GM12891 (cell line): ENCODE results near the gene RRP36.
"Not testable (repeated sequence)": the region's sequence is repeated elsewhere in the genome, so short reads cannot be mapped to it uniquely, and the experiment has no call there.

Experiments
- DNase-seq: peaks from one replicate; pipeline ENCODE4 v3.0.0; 2011; ENCODE audit warnings: low spot score; ENCODE audit not compliant: insufficient read length
- FAIRE-seq: peaks from 2 replicates; lab custom pipeline; 2011; peaks lifted over from hg19 to GRCh38; lab: Jason Lieb, UNC
- PAX5 ChIP-seq: IDR thresholded peaks from 2 replicates; pipeline ENCODE4 v1.6.1; 2011; ENCODE audit warnings: low read length, moderate library complexity, mild to moderate bottlenecking; ENCODE audit not compliant: insufficient read depth, severe bottlenecking
- POLR2A ChIP-seq: IDR thresholded peaks from 2 replicates; pipeline ENCODE4 v1.6.1; 2011; ENCODE audit warnings: low read depth, low read length, control low read depth
- POLR2AphosphoS5 ChIP-seq: IDR thresholded peaks from 2 replicates; pipeline ENCODE4 v1.6.1; 2011; ENCODE audit warnings: low read depth, low read length, control low read depth
- POU2F2 ChIP-seq: IDR thresholded peaks from 2 replicates; pipeline ENCODE4 v1.6.1; 2011; ENCODE audit warnings: low read depth, mild to moderate bottlenecking, control low read depth, low read length, moderate library complexity
- SPI1 ChIP-seq: IDR thresholded peaks from 2 replicates; pipeline ENCODE4 v1.6.1; 2011; ENCODE audit warnings: low read depth, low read length, control low read depth
- TAF1 ChIP-seq: IDR thresholded peaks from 2 replicates; pipeline ENCODE4 v1.6.1; 2011; ENCODE audit warnings: low read depth, low read length, control low read depth

RRP36 gene

GRCh38 chr6:43033496-43034189 lies 12.2 kb downstream of the RRP36 start:
- FAIRE-seq = no peak
- TF ChIP-seq POU2F2 (no peak), POLR2A (no peak), SPI1 (no peak), PAX5 (no peak), TAF1 (no peak), POLR2AphosphoS5 (no peak)
- no peak for DNase-seq

DNA sequence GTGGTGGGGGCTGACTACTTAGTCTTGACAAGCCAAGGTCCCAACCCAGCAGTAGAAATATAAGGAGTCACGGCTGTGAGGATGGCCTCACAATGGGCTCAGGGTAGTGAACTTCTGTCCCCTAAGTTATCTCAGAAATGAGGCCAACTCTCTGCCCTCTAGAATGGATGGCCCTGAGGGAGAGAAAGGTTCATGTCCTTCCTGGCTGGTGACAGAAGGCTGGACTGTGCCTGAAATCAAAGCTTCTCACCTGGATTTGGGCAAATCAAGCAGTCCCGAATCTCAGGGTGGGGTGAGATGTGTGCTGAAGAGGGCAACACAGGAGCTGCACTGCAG lies 12.7 kb downstream of the RRP36 start:
- no peak for FAIRE-seq
- TF ChIP-seq PAX5 = no peak
- no peak for TF ChIP-seq POLR2AphosphoS5
- TF ChIP-seq POU2F2 = no peak
- no peak for TF ChIP-seq POLR2A
- no peak for TF ChIP-seq SPI1
- no peak for TF ChIP-seq TAF1

GRCh38 chr6:43035495-43036194 lies 14.2 kb downstream of the RRP36 start:
- DNase-seq (no peak), FAIRE-seq (no peak)
- no peak for TF ChIP-seq POU2F2
- TF ChIP-seq POLR2A = no peak
- TF ChIP-seq PAX5 = no peak
- TF ChIP-seq POLR2AphosphoS5 = no peak
- no peak for TF ChIP-seq TAF1
- TF ChIP-seq SPI1 = no peak

More for the DNA sequence above, 12.7 kb downstream of the RRP36 start:
- no peak for DNase-seq

DNA sequence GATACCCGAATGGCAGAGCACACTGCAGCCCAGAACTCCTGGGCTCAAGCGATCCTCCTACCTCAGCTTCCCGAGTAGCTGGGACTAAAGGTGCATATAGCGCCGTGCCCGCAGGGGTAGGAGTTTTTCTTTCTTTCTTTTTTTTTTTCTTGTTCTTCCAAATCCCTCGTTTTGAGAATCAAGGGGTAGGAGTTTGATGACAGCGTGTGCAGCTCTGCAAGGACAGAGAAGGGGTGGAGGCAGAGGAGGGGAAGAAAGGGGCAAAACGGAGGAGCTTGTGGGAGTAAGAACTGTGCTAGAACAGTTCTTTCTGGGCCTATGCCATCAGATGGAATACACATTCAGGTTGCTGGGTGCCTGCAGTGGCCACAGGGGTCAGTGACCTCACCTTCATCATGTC lies 15.3 kb downstream of the RRP36 start:
- no peak for DNase-seq
- TF ChIP-seq POLR2A (no peak), PAX5 (no peak), TAF1 (no peak), POU2F2 (no peak), SPI1 (no peak), POLR2AphosphoS5 (no peak)
- no peak for FAIRE-seq

DNA sequence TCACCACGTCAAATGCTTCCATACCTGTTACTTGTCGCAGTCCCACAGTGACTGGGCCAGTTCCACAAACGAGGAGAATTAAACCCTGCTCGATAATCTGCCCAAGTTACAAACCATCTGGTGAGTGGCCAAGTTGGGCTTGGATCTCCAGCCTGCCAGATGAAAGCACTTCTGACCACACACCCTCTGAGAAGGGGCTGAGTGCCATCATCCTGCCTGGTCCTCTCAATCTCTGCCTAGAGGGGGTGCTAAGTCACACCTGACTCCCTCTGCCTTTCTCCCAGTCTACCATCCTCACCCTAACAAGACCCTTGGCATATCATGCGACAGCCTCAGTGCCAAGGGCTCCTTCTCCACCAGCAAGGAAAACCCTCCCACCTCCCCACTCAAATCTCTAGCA lies 15.8 kb downstream of the RRP36 start:
- DNase-seq (no peak), FAIRE-seq (no peak)
- TF ChIP-seq POU2F2 (no peak), SPI1 (no peak), POLR2A (no peak), POLR2AphosphoS5 (no peak), PAX5 (no peak), TAF1 (no peak)

- no peak for DNase-seq
- FAIRE-seq = no peak
- no peak for TF ChIP-seq POLR2A
Measured at GRCh38 chr6:43037706-43038105, 16.3 kb downstream of the RRP36 start.

- FAIRE-seq (no peak), DNase-seq (no peak)
- TF ChIP-seq SPI1 (no peak), POLR2AphosphoS5 (no peak), POU2F2 (no peak), PAX5 (no peak), POLR2A (no peak), TAF1 (no peak)
Measured at GRCh38 chr6:43038727-43039126, 17.3 kb downstream of the RRP36 start.

DNA sequence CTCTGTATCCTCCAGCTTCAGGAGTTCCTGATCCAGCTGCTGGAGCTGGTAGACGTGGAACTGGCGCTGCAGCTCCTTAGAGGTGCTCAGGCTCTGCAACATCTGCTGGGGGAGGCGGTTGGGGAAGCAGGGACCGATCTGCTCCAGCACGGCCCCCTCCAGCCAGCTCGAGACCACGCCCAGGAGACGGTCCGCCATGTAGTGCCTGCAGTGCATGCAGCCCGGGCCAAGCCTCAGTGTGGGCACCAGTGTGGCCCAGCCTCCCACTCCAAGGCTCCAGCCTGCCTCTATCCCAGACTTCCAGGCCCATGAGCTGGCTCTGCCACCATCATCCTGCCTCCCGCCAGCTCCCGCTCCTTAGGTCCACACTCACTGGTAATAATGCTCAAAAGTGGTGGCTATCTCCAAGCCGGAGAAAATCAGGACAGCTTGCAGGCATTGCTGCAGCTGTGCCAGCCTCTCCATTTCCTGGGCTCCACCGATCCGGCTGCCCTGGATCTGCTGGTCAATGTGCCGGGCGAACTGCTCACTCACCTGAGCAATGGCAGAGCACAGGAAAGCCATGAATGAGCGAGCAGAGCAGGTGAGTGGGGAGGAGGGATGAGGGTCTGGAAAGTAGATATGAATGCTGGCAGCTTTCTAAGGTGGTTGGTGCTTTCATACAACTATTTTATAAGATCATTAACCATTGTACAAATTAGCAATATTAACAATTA lies 19.3 kb downstream of the RRP36 start:
- TF ChIP-seq TAF1 (no peak), POLR2A (no peak), POU2F2 (no peak), PAX5 (no peak), POLR2AphosphoS5 (no peak), SPI1 (no peak)
- DNase-seq = no peak
- FAIRE-seq = no peak

DNA sequence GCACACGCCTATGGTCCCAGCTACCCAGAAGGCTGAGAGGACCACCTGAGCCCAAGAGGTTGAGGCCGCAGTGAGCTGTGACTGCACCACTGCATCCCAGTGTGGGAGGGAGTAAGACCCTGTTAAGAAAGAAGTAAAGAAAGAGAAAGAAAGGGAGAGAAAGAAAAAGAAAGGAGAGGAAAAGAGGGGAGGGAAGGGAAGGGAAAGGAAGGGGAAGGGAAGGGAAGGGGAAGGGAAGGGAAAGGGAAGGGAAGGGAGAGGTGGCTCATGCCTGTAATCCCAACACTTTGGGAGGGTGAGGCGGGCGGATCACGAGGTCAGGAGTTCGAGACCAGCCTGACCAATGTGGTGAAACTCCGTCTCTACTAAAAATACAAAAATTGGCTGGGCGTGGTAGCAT lies 20.1 kb downstream of the RRP36 start:
- FAIRE-seq, DNase-seq: not testable (repeated sequence)

GRCh38 chr6:43043310-43043709 lies 21.9 kb downstream of the RRP36 start:
- DNase-seq = no peak
- TF ChIP-seq SPI1 (no peak), POLR2A (no peak), PAX5 (no peak), TAF1 (no peak), POU2F2 (no peak), POLR2AphosphoS5 (no peak)
- FAIRE-seq = no peak
